Thymus (tissue), 11 donors: ENCODE data around the gene ZCCHC7. TPM values are rescaled to one million over a fixed set of nuclear protein-coding genes. Genes with fewer than 3 reads are reported as not detected.
"Not testable (repeated sequence)": the region's sequence is repeated elsewhere in the genome, so short reads cannot be mapped to it uniquely, and the experiment has no call there.

ENCODE experiments used
- DNase-seq, 9 donors: peaks; one replicate each; pipeline ENCODE4 v3.0.0-alpha.2; 2013; ENCODE audit warnings: low spot score in 9 of 9, low read depth in 6 of 9, missing footprints in 1 of 9
- H3K27ac ChIP-seq, 2 donors: one replicate each; pipeline ENCODE4 v1.5.1; 2013; ENCODE audit warnings: control low read depth in 1 of 2, low read depth in 1 of 2, low read length in 1 of 2, mild to moderate bottlenecking in 1 of 2, moderate library complexity in 1 of 2
- H3K27me3 ChIP-seq, 2 donors: one replicate each; pipeline ENCODE4 v1.5.1; 2013; ENCODE audit warnings: low read length in 1 of 2; ENCODE audit not compliant: control insufficient read depth in 2 of 2, insufficient read depth in 1 of 2
- H3K36me3 ChIP-seq, 2 donors: one replicate each; pipeline ENCODE4 v1.5.1; 2013; ENCODE audit warnings: low read length in 1 of 2, mild to moderate bottlenecking in 1 of 2, moderate library complexity in 1 of 2; ENCODE audit not compliant: control insufficient read depth in 2 of 2, insufficient read depth in 2 of 2
- H3K4me1 ChIP-seq, 2 donors: one replicate each; pipeline ENCODE4 v1.5.1; 2013; ENCODE audit warnings: low read length in 2 of 2; ENCODE audit not compliant: control insufficient read depth in 2 of 2, insufficient read depth in 2 of 2
- H3K4me3 ChIP-seq, 2 donors: one replicate each; pipeline ENCODE4 v1.5.1; 2013; ENCODE audit warnings: low read length in 2 of 2, control low read depth in 1 of 2, mild to moderate bottlenecking in 1 of 2
- H3K9me3 ChIP-seq, 2 donors: one replicate each; pipeline ENCODE4 v1.5.1; 2013; ENCODE audit warnings: low read length in 1 of 2, mild to moderate bottlenecking in 1 of 2; ENCODE audit not compliant: control insufficient read depth in 2 of 2, insufficient read depth in 1 of 2
- WGBS: extraction: QIAGEN DNeasy Blood & Tissue Kit; methylation state at CpG from one replicate; pipeline ENCODE4 v1.1.7; 2013; 5-methylcytosine and 5-hydroxymethylcytosine counted together
- polyA plus RNA-seq: library from polyadenylated mRNA; stranded (reverse); fragments of 200-250 nt; gene quantifications from one replicate; pipeline ENCODE4 v1.2.3, GENCODE V29; 2013
- total RNA-seq: library from RNA; stranded (reverse); fragments of 120-200 nt; gene quantifications from one replicate; pipeline ENCODE4 v1.2.4, GENCODE V29; 2013
- donor health status: healthy.

ZCCHC7 gene
- total and polyA plus RNA-seq, 2 donors: 21.8 to 22.6 TPM

DNA sequence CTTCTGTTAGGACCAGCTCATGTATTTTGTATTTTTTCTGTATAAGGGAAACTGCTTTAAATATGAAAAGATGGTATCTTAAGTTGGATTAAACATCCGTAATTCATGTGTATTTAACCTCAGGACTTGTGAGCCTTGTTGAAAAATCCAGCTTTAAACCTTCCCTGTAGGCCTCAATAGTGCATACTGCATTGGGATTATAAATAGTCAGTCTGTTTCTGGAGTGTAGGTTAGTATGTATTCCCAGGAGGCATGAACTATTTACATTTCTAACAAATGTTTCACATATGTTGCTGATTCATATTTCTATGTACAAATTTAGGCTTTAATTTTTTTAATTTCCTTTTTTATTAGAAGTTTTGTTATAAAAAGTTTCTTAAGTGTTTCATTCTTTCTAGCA lies 164.3 kb downstream of the ZCCHC7 start:
- no peak for DNase-seq
- Histone ChIP-seq H3K27me3 (no peaks in the 10 kb centered on the region), H3K36me3 (no peaks in the 10 kb centered on the region), H3K4me1 (peaks cover 0 to 4% of the 10 kb centered on the region in 2 donors), H3K9me3 (no peaks in the 10 kb centered on the region), H3K27ac (no peak overlapping the region), H3K4me3 (no peak overlapping the region)
- WGBS: 95% methylated on average over 1 of the region's 1 CpG

- H3K4me1 ChIP-seq: peaks cover 0 to 4% of the 10 kb centered on the region in 2 donors
- H3K27me3 ChIP-seq: no peaks in the 10 kb centered on the region
- no peak overlapping the region for H3K4me3 ChIP-seq
- no peak for DNase-seq
- H3K9me3 ChIP-seq: no peaks in the 10 kb centered on the region
- H3K27ac ChIP-seq: no peak overlapping the region
- H3K36me3 ChIP-seq: peaks cover 0 to 3% of the 10 kb centered on the region in 2 donors
- WGBS: 76% methylated on average over 6 of the region's 6 CpGs
Measured at GRCh38 chr9:37286530-37287175, 166.3 kb downstream of the ZCCHC7 start.

DNA sequence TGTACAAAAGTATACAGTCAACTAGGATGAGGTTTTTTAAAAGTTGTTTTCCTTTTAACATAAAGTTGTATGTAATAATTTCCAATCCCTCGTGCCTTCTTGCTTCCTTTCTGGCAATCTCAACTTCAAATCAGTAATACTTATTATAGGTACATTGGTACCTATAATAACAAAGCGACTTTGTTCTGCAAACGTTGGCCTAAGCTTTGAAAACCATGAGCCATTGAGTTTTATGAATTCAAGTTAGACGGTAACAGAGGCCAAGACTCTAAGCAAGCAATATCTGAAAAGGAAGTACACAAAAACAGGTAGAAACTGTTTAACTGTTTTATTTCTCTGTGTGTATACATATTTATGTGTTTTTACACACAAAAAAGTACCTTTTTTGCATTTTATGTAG lies 166.9 kb downstream of the ZCCHC7 start:
- 85% methylated on average over 4 of the region's 4 CpGs for WGBS
- no peak overlapping the region for H3K4me3 ChIP-seq

DNA sequence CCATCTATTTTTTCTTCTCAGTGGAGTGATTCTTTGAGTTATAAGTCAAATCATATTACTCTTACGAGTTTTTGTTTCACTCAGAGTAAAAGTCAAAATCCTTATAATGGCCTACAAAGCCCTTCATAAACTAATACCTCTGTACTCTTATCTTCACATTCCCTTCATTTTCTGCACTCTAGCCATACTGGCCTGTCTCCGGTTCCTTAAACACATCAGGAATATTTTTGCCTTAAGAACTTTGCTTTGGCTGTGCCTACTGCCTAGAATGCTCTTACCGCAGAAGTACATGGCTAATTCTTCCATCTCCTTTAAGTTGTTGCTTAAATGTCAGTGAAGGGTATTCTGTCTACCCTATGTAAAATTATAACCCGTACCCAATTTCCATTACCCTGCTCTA lies 169.3 kb downstream of the ZCCHC7 start:
- no peak for DNase-seq
- H3K27me3 ChIP-seq: no peaks in the 10 kb centered on the region
- no peak overlapping the region for H3K27ac ChIP-seq
- WGBS: 97% methylated on average over 4 of the region's 4 CpGs
- H3K36me3 ChIP-seq: peaks cover 0 to 3% of the 10 kb centered on the region in 2 donors
- H3K4me1 ChIP-seq: no peaks in the 10 kb centered on the region
- H3K4me3 ChIP-seq: no peak overlapping the region
- H3K9me3 ChIP-seq: no peaks in the 10 kb centered on the region

More for the DNA sequence above, 166.9 kb downstream of the ZCCHC7 start:
- DNase-seq: no peak
- H3K27me3 ChIP-seq: no peaks in the 10 kb centered on the region
- peaks cover 0 to 4% of the 10 kb centered on the region in 2 donors for H3K4me1 ChIP-seq
- peaks cover 0 to 3% of the 10 kb centered on the region in 2 donors for H3K36me3 ChIP-seq
- no peak overlapping the region for H3K27ac ChIP-seq
- no peaks in the 10 kb centered on the region for H3K9me3 ChIP-seq

- WGBS: over 99% methylated on average over 7 of the region's 7 CpGs
- Histone ChIP-seq H3K4me1 (no peaks in the 10 kb centered on the region), H3K27ac (no peak overlapping the region), H3K4me3 (no peak overlapping the region), H3K9me3 (no peaks in the 10 kb centered on the region), H3K27me3 (no peaks in the 10 kb centered on the region), H3K36me3 (peaks cover 0 to 3% of the 10 kb centered on the region in 2 donors)
- DNase-seq: no peak
Measured at GRCh38 chr9:37290366-37290939, 170.1 kb downstream of the ZCCHC7 start.

DNA sequence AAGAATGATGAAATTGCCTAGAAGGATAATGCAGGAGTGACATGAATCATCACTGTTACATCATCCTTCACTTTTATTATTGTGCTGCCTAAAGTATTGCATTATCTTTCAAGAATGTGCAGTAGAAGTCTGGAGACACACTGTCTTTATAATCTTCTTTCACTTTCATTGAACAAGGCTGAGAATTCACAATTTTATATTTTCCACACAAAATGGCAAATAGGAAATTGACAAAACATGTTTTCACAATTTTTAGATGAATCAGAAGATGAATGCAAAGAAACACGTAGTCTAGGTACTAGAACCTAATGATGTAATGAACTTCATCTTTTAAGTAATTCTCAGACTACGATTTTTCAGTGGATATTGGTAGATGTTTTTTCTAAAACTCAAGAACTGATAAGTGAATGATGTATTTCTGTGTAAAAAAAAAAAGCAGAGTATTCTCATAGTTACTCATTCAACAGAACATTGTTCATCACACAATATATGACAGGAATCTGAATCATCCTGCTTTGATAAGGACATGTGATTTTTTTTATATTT lies 170.6 kb downstream of the ZCCHC7 start:
- no peaks in the 10 kb centered on the region for H3K27me3 ChIP-seq
- H3K36me3 ChIP-seq: peaks cover 0 to 3% of the 10 kb centered on the region in 2 donors
- H3K27ac ChIP-seq: no peak overlapping the region
- DNase-seq: no peak
- 96% methylated on average over 2 of the region's 2 CpGs for WGBS
- H3K9me3 ChIP-seq: no peaks in the 10 kb centered on the region
- no peak overlapping the region for H3K4me3 ChIP-seq
- H3K4me1 ChIP-seq: no peaks in the 10 kb centered on the region

DNA sequence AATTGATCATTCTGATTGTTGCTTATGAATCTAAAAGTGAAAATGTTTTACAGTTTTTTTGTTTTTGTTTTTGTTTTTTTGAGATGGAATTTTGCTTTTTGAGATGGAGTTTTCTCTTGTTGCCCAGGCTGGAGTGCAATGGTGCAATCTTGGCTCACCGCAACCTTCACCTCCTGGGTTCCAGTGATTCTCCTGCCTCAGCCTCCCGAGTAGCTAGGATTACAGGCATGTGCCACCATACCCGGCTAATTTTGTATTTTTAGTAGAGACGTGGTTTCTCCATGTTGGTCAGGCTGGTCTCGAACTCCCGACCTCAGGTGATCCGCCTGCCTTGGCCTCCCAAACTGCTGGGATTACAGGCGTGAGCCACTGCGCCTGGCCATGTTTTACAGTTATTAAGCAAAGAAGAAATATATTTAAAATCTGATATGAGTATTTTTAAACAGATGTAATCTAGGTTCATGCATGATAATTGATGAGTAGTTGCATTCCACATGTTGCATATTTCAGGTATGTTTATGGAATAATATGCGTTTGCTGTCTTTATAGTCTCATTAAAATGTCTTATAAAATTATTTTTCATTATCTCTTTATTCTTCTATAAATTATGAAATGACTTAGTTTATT lies 171.4 kb downstream of the ZCCHC7 start:
- H3K27me3 ChIP-seq, H3K27ac ChIP-seq, H3K4me1 ChIP-seq, H3K9me3 ChIP-seq, H3K36me3 ChIP-seq, DNase-seq, H3K4me3 ChIP-seq: not testable (repeated sequence)
- WGBS: 98% methylated on average over 10 of the region's 10 CpGs

- DNase-seq: no peak
- Histone ChIP-seq H3K4me3 (no peak overlapping the region), H3K4me1 (no peaks in the 10 kb centered on the region), H3K27ac (no peak overlapping the region), H3K36me3 (peaks cover 0 to 7% of the 10 kb centered on the region in 2 donors), H3K27me3 (no peaks in the 10 kb centered on the region), H3K9me3 (no peaks in the 10 kb centered on the region)
Measured at GRCh38 chr9:37292896-37293295, 172.5 kb downstream of the ZCCHC7 start.
